ENCODE data around the gene PNPLA5. TPM values are rescaled to one million over a fixed set of nuclear protein-coding genes. Genes with fewer than 3 reads are reported as not detected.

PNPLA5 gene
- total and polyA plus RNA-seq, 2 of the 13 experiments (the other 11 are each of a cell fraction or from before 2014, with no cell fraction given), result not detected

DNA sequence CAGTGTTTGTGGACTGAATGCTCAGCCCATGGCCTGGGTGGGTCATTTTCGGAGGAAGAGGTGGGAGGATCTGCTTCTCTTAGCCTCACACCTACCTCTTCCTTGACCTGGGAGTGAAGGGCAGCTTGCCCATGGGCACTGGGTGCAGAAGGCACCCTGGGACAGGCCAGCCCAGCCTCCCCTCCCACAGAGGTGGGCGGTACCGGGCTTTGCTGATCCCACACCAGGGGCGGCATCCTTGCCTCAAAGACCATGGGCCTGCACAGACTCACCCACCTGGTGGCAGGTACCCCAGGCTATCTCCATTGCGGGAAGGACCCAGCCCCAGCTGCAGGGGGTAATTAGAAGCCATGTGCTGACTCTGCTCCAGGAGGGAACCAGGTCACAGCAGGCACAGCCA is 1.5 kb upstream of the PNPLA5 start (continued):
- no peak for TF ChIP-seq KDM6A (CRISPR knock-in tag; IDR thresholded peaks at IDR 0.05; ENCODE audit: low read depth)
- TF ChIP-seq, protein P1, sequence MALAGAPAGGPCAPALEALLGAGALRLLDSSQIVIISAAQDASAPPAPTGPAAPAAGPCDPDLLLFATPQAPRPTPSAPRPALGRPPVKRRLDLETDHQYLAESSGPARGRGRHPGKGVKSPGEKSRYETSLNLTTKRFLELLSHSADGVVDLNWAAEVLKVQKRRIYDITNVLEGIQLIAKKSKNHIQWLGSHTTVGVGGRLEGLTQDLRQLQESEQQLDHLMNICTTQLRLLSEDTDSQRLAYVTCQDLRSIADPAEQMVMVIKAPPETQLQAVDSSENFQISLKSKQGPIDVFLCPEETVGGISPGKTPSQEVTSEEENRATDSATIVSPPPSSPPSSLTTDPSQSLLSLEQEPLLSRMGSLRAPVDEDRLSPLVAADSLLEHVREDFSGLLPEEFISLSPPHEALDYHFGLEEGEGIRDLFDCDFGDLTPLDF (CRISPR knock-in tag; IDR thresholded peaks at IDR 0.05), result no peak
- TF ChIP-seq SUZ12 (IDR thresholded peaks at IDR 0.05; ENCODE audit: low read depth, low read length), result no peak
- no peak for TF ChIP-seq FOSL1 (CRISPR knock-in tag; IDR thresholded peaks at IDR 0.05; ENCODE audit: borderline replicate concordance)
- TF ChIP-seq, protein P2, sequence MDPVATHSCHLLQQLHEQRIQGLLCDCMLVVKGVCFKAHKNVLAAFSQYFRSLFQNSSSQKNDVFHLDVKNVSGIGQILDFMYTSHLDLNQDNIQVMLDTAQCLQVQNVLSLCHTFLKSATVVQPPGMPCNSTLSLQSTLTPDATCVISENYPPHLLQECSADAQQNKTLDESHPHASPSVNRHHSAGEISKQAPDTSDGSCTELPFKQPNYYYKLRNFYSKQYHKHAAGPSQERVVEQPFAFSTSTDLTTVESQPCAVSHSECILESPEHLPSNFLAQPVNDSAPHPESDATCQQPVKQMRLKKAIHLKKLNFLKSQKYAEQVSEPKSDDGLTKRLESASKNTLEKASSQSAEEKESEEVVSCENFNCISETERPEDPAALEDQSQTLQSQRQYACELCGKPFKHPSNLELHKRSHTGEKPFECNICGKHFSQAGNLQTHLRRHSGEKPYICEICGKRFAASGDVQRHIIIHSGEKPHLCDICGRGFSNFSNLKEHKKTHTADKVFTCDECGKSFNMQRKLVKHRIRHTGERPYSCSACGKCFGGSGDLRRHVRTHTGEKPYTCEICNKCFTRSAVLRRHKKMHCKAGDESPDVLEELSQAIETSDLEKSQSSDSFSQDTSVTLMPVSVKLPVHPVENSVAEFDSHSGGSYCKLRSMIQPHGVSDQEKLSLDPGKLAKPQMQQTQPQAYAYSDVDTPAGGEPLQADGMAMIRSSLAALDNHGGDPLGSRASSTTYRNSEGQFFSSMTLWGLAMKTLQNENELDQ (CRISPR knock-in tag; IDR thresholded peaks at IDR 0.05; ENCODE audit: borderline replicate concordance), result no peak
- TF ChIP-seq CBX2 (IDR thresholded peaks at IDR 0.05; ENCODE audit: low read depth, low read length), result no peak
- TF ChIP-seq CBX2 (CRISPR knock-in tag; IDR thresholded peaks at IDR 0.05; ENCODE audit: low read depth), result no peak
- TF ChIP-seq, protein P3, sequence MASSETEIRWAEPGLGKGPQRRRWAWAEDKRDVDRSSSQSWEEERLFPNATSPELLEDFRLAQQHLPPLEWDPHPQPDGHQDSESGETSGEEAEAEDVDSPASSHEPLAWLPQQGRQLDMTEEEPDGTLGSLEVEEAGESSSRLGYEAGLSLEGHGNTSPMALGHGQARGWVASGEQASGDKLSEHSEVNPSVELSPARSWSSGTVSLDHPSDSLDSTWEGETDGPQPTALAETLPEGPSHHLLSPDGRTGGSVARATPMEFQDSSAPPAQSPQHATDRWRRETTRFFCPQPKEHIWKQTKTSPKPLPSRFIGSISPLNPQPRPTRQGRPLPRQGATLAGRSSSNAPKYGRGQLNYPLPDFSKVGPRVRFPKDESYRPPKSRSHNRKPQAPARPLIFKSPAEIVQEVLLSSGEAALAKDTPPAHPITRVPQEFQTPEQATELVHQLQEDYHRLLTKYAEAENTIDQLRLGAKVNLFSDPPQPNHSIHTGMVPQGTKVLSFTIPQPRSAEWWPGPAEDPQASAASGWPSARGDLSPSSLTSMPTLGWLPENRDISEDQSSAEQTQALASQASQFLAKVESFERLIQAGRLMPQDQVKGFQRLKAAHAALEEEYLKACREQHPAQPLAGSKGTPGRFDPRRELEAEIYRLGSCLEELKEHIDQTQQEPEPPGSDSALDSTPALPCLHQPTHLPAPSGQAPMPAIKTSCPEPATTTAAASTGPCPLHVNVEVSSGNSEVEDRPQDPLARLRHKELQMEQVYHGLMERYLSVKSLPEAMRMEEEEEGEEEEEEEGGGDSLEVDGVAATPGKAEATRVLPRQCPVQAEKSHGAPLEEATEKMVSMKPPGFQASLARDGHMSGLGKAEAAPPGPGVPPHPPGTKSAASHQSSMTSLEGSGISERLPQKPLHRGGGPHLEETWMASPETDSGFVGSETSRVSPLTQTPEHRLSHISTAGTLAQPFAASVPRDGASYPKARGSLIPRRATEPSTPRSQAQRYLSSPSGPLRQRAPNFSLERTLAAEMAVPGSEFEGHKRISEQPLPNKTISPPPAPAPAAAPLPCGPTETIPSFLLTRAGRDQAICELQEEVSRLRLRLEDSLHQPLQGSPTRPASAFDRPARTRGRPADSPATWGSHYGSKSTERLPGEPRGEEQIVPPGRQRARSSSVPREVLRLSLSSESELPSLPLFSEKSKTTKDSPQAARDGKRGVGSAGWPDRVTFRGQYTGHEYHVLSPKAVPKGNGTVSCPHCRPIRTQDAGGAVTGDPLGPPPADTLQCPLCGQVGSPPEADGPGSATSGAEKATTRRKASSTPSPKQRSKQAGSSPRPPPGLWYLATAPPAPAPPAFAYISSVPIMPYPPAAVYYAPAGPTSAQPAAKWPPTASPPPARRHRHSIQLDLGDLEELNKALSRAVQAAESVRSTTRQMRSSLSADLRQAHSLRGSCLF (CRISPR knock-in tag; IDR thresholded peaks at IDR 0.05; ENCODE audit: borderline replicate concordance), result no peak
- no peak for TF ChIP-seq ZSCAN29 (CRISPR knock-in tag; conservative IDR thresholded peaks at IDR 0.05)

All from HepG2 (cell line).